ENCODE data around the gene DBP.
A peak's percentile ranks its signal among the peaks of the same experiment; 100 is the strongest.

The DBP gene

DNA sequence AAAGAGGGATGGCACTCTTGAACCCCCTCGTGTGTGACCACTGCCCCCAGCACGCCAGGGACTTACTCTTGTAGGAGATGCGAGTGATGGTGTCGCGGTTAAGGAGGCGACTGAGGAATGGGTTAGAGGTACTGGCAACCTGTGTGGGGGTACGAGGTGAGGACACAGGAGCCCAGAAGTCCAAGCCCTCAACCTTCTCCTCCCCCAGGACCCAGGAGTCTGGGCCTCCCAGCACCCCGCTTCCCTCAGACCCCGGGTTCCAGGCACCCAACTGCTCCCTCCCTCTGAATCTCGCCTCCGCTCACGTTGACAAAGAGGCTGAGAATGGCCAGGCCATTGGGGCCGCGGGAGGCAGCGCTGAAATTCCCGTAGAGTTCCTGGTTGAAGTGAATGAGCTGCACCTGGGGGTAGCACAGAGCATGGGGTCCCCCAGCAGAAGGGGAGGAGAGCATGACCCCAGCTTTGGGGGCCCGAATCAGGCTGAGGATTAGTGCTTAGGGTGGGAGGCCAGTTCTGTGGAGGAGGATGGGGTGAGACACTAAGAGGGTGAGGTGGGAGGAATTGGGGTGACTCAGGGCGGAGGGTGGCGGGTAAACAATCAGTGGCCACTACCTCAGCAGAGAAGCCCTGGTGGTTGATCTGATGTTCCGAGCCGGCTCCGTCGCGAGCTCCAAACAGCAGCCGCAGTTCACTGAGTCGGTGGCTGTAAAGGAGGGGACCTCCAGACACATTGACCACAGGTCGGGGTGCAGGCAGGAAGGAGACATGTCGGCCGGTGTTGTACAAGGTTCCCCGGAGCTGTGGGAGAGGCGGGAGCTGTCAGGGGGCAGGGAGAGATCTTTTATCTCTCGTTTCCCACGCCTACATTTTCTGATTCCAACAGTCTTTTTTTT lies 2.5 kb upstream of the DBP start (continued):
- TF ChIP-seq ZNF132 (tag by site-specific recombination; IDR thresholded peaks at IDR 0.05; ENCODE audit: borderline replicate concordance), result no peak

DNA sequence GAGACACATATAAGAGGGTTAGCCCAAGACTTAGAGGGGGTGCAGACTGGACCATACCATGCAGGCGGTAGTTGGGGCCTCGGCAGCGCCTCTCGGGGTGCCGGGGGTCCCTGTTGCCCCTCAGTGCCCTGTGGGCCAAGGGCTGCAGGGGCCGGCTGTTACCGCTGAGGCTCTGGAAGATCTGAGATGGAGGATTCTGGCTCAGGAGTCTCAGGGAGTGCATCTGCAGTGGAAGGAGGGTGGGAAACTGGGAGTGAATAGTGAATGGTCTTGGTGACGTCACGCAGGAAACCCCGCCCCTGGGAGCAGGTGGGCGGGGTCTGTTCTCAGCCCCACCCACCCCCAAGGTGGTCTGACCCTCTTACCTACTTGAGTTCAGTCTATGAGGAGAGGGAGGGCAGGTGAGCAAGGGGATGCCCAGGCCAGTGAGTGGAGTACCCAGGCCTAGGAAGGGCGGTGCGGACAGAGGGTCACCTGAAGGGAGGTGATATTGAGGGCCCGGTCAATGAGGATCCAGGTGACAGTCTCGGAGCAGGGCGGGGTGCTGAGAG lies 1.7 kb upstream of the DBP start:
- Histone ChIP-seq H3K36me3 (ENCODE audit: control insufficient read depth in 2 of 2, insufficient read depth in 1 of 2, low read length in 2 of 2) (no peaks in the 10 kb centered on the region), H3K4me3 (ENCODE audit: low read depth, low read length) (no peak overlapping the region), H3K27ac (ENCODE audit: extremely low read depth, low read depth, low read length) (0 out of 2 replicates have a peak overlapping the region, but pooled peaks have one; percentile 11), H3K9me3 (ENCODE audit: control insufficient read depth, insufficient read depth, low read depth, low read length) (no peaks in the 10 kb centered on the region), H3K4me1 (ENCODE audit: control insufficient read depth, insufficient read depth, low read length) (peaks cover 20% of the 10 kb centered on the region)
- ChIA-PET CTCF (interaction anchor here (0.7 kb wide), 1 partner anchor 11 kb away, joined by 3 read pairs; no protein-coding TSS in a partner anchor), POLR2A (interaction anchor here (0.6 to 1.1 kb wide), 2 partner anchors 15 to 150 kb away, joined by 3 to 7 read pairs; no protein-coding TSS in a partner anchor)
- TF ChIP-seq ZBTB21 (tag by site-specific recombination; IDR thresholded peaks at IDR 0.05), result peak; percentile 22; the same call in 1 of the 2 replicates
- TF ChIP-seq KLF16 (tag by site-specific recombination; IDR thresholded peaks at IDR 0.05), result no peak
- peak; percentile 49; the same call in 1 of the 2 replicates for TF ChIP-seq KLF8 (tag by site-specific recombination; IDR thresholded peaks at IDR 0.05)
- peak; percentile 68 for TF ChIP-seq ZNF629 (tag by site-specific recombination; IDR thresholded peaks at IDR 0.05)
- TF ChIP-seq SP2 (tag by site-specific recombination; IDR thresholded peaks at IDR 0.05), result peak; percentile 55
- no peak for TF ChIP-seq ZBTB48 (tag by site-specific recombination; IDR thresholded peaks at IDR 0.05)
- TF ChIP-seq, protein P1, sequence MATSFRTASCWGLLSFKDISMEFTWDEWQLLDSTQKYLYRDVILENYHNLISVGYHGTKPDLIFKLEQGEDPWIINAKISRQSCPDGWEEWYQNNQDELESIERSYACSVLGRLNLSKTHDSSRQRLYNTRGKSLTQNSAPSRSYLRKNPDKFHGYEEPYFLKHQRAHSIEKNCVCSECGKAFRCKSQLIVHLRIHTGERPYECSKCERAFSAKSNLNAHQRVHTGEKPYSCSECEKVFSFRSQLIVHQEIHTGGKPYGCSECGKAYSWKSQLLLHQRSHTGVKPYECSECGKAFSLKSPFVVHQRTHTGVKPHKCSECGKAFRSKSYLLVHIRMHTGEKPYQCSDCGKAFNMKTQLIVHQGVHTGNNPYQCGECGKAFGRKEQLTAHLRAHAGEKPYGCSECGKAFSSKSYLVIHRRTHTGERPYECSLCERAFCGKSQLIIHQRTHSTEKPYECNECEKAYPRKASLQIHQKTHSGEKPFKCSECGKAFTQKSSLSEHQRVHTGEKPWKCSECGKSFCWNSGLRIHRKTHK (tag by site-specific recombination; IDR thresholded peaks at IDR 0.05), result no peak
- peak; percentile 47; the same call in 1 of the 2 replicates for TF ChIP-seq SP3 (tag by site-specific recombination; IDR thresholded peaks at IDR 0.05)
- peak; percentile 79 for TF ChIP-seq KLF1 (tag by site-specific recombination; IDR thresholded peaks at IDR 0.05)
- TF ChIP-seq KLF9 (tag by site-specific recombination; IDR thresholded peaks at IDR 0.05; ENCODE audit: low read depth), result peak; percentile 64
- TF ChIP-seq, protein P2, sequence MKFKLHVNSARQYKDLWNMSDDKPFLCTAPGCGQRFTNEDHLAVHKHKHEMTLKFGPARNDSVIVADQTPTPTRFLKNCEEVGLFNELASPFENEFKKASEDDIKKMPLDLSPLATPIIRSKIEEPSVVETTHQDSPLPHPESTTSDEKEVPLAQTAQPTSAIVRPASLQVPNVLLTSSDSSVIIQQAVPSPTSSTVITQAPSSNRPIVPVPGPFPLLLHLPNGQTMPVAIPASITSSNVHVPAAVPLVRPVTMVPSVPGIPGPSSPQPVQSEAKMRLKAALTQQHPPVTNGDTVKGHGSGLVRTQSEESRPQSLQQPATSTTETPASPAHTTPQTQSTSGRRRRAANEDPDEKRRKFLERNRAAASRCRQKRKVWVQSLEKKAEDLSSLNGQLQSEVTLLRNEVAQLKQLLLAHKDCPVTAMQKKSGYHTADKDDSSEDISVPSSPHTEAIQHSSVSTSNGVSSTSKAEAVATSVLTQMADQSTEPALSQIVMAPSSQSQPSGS (tag by site-specific recombination; IDR thresholded peaks at IDR 0.05; ENCODE audit: low read depth), result peak; percentile 88

DNA sequence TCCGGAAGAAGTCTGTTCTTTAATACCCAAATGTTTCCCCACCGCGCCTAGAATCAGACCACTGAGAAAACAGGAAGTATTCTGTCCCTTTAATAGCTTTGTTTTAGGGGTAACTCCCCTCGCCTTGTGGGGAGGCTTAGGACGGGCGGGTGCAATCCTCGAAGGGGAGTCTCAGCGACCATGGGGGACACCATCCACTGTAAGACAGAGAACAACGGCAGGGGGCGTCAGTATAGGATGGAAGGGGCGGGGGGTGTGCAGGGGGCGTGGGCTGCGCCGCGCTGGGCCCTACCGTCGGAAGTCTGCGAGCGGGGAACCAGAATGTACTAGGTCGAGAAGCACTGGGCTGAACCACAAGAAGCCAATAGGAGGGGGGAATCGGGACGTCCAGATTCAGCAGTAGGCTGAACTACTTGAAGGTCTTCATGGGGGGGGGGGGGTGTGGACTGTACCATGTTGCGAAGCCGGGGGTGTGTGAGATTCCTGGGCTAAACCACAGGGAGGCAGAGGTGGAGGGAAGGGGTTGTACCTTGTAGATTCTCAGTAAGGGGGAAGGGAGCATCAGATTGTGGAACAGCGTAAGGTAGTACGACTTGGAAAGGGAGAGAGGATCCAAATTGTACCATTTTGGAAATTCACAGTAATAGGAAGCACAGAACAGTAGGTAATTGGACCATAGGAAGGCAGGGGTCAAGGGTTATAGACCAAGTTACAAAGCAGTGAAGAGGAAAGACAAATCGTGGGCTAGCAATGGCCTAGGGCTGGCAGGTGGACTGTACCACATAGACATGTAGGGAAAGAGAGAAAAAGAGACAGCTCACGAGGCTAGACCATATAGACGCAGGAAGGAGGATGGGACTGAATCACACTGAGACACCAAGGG lies 1.0 kb upstream of the DBP start:
- CTCF ChIA-PET, result interaction anchor here (0.6 to 0.9 kb wide), 7 partner anchors 8 to 424 kb away, joined by 3 to 4 read pairs (median 3); no protein-coding TSS in a partner anchor
- POLR2A ChIA-PET, result interaction anchor here (1.3 to 2.7 kb wide), 2 partner anchors 8 to 19 kb away, joined by 6 to 22 read pairs; partner anchors contain the start of genes CA11, RPL18 and SPHK2
- H3K27ac ChIP-seq (ENCODE audit: extremely low read depth, low read depth, low read length), result peak overlapping the region; percentile 85
- TF ChIP-seq ZNF473 (tag by site-specific recombination; IDR thresholded peaks at IDR 0.05) (no peak), ZNF837 (tag by site-specific recombination; IDR thresholded peaks at IDR 0.05) (no peak), ZNF223 (tag by site-specific recombination; IDR thresholded peaks at IDR 0.05) (no peak), ZNF112 (tag by site-specific recombination; IDR thresholded peaks at IDR 0.05) (no peak)
- TF ChIP-seq, protein P3, sequence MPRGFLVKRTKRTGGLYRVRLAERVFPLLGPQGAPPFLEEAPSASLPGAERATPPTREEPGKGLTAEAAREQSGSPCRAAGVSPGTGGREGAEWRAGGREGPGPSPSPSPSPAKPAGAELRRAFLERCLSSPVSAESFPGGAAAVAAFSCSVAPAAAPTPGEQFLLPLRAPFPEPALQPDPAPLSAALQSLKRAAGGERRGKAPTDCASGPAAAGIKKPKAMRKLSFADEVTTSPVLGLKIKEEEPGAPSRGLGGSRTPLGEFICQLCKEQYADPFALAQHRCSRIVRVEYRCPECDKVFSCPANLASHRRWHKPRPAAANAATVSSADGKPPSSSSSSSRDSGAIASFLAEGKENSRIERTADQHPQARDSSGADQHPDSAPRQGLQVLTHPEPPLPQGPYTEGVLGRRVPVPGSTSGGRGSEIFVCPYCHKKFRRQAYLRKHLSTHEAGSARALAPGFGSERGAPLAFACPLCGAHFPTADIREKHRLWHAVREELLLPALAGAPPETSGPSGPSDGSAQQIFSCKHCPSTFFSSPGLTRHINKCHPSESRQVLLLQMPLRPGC (tag by site-specific recombination; IDR thresholded peaks at IDR 0.05), result no peak
- TF ChIP-seq, protein P4, sequence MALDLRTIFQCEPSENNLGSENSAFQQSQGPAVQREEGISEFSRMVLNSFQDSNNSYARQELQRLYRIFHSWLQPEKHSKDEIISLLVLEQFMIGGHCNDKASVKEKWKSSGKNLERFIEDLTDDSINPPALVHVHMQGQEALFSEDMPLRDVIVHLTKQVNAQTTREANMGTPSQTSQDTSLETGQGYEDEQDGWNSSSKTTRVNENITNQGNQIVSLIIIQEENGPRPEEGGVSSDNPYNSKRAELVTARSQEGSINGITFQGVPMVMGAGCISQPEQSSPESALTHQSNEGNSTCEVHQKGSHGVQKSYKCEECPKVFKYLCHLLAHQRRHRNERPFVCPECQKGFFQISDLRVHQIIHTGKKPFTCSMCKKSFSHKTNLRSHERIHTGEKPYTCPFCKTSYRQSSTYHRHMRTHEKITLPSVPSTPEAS (tag by site-specific recombination; IDR thresholded peaks at IDR 0.05), result no peak
- TF ChIP-seq, protein P5, sequence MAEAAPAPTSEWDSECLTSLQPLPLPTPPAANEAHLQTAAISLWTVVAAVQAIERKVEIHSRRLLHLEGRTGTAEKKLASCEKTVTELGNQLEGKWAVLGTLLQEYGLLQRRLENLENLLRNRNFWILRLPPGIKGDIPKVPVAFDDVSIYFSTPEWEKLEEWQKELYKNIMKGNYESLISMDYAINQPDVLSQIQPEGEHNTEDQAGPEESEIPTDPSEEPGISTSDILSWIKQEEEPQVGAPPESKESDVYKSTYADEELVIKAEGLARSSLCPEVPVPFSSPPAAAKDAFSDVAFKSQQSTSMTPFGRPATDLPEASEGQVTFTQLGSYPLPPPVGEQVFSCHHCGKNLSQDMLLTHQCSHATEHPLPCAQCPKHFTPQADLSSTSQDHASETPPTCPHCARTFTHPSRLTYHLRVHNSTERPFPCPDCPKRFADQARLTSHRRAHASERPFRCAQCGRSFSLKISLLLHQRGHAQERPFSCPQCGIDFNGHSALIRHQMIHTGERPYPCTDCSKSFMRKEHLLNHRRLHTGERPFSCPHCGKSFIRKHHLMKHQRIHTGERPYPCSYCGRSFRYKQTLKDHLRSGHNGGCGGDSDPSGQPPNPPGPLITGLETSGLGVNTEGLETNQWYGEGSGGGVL (tag by site-specific recombination; IDR thresholded peaks at IDR 0.05), result no peak
- TF ChIP-seq, protein P6, sequence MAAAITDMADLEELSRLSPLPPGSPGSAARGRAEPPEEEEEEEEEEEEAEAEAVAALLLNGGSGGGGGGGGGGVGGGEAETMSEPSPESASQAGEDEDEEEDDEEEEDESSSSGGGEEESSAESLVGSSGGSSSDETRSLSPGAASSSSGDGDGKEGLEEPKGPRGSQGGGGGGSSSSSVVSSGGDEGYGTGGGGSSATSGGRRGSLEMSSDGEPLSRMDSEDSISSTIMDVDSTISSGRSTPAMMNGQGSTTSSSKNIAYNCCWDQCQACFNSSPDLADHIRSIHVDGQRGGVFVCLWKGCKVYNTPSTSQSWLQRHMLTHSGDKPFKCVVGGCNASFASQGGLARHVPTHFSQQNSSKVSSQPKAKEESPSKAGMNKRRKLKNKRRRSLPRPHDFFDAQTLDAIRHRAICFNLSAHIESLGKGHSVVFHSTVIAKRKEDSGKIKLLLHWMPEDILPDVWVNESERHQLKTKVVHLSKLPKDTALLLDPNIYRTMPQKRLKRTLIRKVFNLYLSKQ (tag by site-specific recombination; IDR thresholded peaks at IDR 0.05; ENCODE audit: borderline replicate concordance), result no peak

More for the DNA sequence above, 1.0 kb upstream of the DBP start:
- peaks cover 0 to 2% of the 10 kb centered on the region in 2 experiments; a peak in 1 of 3 replicates for H3K36me3 ChIP-seq (ENCODE audit: control insufficient read depth in 2 of 2, insufficient read depth in 1 of 2, low read length in 2 of 2)
- peak overlapping the region; percentile 42 for H3K4me3 ChIP-seq (ENCODE audit: low read depth, low read length)
- peaks cover 23% of the 10 kb centered on the region for H3K4me1 ChIP-seq (ENCODE audit: control insufficient read depth, insufficient read depth, low read length)
- no peaks in the 10 kb centered on the region for H3K9me3 ChIP-seq (ENCODE audit: control insufficient read depth, insufficient read depth, low read depth, low read length)
